ENCODE data around the gene PHETA1.

GRCh38 chr12:111359231-111359913 lies 9.5 kb downstream of the PHETA1 start:
- TF ChIP-seq EZH2phosphoT487 (IDR thresholded peaks at IDR 0.05; ENCODE audit: borderline replicate concordance, low read depth), result no peak
- TF ChIP-seq CTCF (IDR thresholded peaks at IDR 0.05), result no peak
- no peak for TF ChIP-seq MAX (IDR thresholded peaks at IDR 0.05; ENCODE audit: low read depth)
- no peak for TF ChIP-seq GABPA (IDR thresholded peaks at IDR 0.05; ENCODE audit: low read depth)
- no peak for TF ChIP-seq GATA2 (CRISPR knock-in tag; IDR thresholded peaks at IDR 0.05)
- no peak for TF ChIP-seq FOXJ3 (CRISPR knock-in tag; IDR thresholded peaks at IDR 0.05)
- TF ChIP-seq RCOR1 (IDR thresholded peaks at IDR 0.05; ENCODE audit: low read length), result no peak
- no peak for TF ChIP-seq POLR2AphosphoS5 (IDR thresholded peaks at IDR 0.05; ENCODE audit: low read depth, low read length)
- no peak for TF ChIP-seq FOXM1 (IDR thresholded peaks at IDR 0.05; ENCODE audit: low read depth)
- no peak for TF ChIP-seq MXI1 (IDR thresholded peaks at IDR 0.05; ENCODE audit: low read depth, low read length)
